NCI-H748 (cell line): ENCODE data around the gene DNAJC6.

ENCODE experiments used
- DNase-seq: peaks from one replicate; lab custom pipeline; 2025; ENCODE audit not compliant: unreplicated experiment; lab: John Stamatoyannopoulos, UW

The DNAJC6 gene

DNA sequence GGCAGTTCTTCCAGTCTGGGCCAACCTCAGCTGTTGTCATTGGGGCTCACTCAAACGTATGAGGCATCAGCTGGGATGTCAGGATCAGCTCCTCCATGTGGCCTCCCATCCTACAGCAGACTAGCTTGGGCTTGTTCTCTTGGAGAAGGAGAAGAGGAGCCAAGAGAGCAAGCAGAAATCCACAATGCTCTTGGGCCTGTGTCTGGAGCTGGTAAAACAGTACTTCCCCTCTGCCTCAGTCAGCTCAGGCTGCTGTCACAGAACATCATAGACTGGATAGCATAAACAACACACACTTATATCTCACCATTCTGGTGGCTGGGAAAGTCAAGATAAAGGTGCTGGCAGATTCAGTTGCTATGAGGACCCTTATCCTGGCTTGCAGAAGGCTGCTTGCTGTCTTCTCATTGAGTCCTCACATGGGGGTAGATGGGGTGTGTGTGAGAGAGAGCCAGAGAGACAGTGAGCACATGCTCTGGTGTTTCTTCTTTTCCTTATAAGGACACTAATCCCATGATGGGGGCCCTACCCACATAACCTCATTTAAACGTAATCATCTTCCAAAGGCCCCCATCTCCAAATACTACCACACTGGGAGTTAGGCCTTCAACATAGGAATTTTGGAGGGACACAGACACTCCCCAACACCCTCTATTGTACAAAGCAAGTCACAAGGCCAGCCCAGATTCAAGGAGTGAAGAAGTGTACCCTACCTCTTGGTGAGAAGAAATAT is 16.3 kb upstream of the DNAJC6 start:
- no peak for DNase-seq

DNA sequence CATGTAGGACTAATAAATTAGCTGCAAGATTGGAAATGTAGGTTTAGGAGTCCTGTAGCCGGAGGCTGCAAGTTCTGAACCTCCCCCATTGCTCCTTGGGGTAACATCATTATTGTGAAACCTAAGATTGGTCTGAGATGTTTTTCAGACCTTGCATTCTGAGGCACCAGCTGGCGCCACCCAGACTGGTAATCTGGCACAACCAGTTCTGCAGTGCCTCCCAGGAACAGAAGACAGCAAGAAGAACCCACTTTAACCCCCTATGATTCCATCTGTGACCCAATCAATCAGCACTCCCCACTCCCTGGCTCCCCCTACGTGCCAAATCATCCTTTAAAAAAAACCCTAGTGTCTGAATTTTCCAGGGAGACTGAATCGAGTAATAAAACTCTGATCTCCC is 11.6 kb upstream of the DNAJC6 start:
- no peak for DNase-seq

- DNase-seq, result no peak
Measured at GRCh38 chr1:65299328-65299727, 10.0 kb upstream of the DNAJC6 start.

DNA sequence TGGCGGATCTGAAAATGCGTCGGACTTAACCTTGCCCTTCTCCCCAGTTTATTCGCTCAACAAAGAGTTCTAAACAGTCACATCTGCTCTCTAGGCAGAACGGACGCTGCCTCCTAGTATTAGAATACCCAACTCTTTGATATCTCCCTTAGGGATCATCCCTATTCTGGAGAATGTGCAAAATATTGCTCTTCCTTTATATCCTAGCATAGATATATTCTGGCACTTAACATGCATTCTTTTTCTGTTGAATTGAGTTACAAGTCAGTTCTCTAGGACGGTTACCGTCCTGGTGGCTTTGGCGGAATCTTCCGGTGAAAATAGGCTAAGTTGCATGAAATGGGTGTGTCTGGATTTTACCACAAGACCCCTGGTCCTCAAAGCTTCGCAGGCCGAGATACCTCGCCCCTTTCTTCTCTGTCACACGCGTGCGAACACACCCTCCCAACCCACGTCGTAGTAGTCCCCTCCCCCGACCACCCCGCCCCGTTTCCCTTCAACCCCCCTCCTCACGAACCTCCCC is 501 bp upstream of the DNAJC6 start:
- peak; percentile 50 for DNase-seq

DNA sequence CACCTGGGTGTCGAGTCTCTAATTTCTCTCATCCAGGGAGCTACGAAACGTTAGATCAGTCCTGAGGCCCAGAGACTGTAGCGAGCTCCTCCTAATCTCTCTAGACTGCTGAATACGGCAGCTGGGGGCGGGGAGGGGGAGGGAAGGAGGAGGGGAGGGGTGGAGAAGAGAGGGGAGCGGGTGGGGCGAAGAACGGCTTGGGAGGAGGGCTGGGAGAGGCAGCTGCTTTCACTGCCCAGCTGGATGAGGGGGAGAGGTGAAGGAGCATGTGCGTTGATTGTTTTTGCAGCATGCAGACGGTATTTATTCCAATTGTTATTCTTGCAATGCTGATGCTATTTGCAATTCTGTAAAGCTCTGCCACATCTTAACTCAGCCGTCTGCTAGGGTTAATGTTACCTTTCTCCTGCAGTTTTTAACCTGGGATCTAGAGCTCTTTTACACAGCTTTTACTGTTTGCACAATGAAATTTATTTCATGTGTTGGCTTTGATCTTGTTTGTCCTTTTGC is 790 bp downstream of the DNAJC6 start:
- DNase-seq, result peak; percentile 88

GRCh38 chr1:65311760-65312159 is 2.4 kb downstream of the DNAJC6 start:
- DNase-seq, result no peak

DNA sequence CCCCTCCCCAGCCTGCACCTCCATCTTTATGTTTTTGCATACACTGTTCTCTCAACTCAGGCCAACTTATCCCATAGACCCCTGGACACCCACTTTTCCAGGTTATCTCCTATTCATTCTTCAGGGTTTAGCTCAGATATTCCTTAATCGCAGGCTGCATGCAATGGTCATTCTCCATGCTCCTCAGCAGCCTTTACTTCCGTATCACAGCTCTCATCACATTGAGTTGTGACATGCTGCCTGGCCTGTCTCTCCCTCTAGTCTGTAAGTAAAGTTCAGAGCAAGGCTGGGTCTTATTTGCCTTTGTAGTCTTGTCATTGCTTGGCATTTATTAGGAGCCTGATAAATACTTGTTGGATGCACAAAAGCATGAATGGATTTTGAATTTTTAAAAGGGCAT is 6.9 kb downstream of the DNAJC6 start:
- DNase-seq, result no peak

DNA sequence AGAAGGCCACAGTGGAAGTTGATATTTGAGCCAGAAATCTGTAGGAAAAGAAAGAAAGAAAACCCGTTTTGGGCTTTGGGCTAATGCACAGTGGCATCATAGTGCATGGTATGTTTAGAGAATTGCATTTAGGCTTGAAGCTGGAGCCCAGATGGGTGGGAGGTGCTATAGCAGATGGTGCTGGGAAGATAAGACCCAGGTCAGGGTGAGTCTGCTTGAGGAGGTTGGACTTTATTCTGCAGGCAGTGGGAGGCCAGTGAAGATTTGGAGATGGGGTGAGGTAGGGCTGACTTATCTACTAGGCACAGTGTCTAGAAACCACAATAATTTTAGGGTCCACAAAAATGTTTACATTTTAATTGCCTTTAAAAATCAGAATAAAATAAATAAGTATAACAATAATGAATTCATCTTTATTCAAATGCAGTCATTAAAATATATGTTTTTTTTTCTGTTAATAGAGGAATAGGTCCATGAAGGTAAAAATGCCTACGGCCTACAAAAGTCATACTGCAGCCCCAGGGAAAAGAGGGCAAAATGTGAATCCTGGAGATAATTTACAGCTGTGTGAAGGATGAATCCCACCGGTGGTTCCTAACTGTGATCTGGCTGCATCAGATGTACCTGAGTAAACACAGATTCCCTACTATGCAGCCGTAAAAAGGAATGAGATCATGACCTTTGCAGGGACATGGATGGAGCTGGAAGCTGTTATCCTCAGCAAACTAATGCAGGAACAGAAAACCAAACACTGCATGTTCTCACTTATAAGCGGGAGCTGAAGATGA is 8.7 kb downstream of the DNAJC6 start:
- DNase-seq, result no peak

GRCh38 chr1:65319141-65319540 is 9.8 kb downstream of the DNAJC6 start:
- DNase-seq, result no peak

DNA sequence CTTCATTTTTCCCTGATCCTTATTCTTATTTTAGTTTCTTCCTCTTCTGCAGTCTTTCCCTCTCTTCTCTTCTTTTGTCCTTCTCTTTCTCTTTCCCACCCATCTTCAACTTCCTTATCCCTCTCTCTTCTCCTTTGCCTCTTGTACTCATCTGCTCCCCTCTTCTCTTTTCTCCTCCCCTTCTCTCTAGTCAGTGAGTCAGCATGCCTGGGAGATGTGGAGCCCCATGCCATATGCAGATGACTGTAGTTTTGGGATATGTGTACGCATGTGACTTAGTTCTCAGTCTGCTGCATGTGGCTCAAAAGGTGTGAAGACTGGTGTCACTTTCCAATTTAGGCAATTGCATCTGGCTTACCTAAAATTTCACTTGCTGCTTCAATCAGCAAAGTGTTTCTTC is 10.4 kb downstream of the DNAJC6 start:
- DNase-seq, result no peak

DNA sequence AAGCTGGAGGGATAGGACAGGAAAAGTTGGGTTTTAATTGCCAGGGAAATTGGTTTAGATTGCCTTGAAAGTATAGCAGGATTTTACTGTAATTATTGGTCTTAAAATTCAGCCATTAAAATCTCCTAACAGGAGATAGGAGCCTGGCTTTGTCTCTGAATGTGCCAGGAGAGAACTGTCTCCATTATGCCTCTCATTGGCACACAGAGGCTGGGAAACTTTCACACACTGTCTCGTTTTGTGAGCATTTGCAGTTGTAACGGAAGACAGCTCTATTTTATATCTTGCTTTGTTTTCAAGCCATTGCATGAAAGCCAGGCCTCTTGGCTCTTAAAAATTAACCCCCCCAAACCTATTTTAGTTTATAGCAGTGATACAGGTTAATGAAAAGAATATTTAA is 12.5 kb downstream of the DNAJC6 start:
- no peak for DNase-seq

DNA sequence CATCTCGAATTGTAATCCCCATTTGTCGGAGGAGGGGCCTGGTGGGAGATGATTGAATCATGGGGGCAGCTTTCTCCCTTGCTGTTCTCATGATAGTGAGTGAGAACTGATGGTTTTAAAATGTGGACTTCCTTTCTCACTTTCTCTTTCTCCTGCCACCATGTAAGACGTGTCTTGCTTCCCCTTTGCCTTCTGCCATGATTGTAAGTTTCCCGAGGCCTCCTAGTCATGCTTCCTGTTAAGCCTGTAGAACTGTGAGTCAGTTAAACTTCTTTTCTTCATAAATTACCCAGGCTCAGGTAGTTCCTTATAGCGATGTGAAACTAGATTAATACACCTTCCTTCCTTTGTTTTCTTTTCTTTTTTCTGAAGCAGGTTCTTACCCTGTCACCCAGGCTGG is 13.9 kb downstream of the DNAJC6 start:
- DNase-seq, result no peak

- no peak for DNase-seq
Measured at GRCh38 chr1:65330021-65330420, 20.7 kb downstream of the DNAJC6 start.

GRCh38 chr1:65330822-65331221 is 21.5 kb downstream of the DNAJC6 start:
- no peak for DNase-seq

- DNase-seq, result no peak
Measured at GRCh38 chr1:65332821-65333220, 23.5 kb downstream of the DNAJC6 start.

GRCh38 chr1:65334081-65334480 is 24.7 kb downstream of the DNAJC6 start:
- no peak for DNase-seq

DNA sequence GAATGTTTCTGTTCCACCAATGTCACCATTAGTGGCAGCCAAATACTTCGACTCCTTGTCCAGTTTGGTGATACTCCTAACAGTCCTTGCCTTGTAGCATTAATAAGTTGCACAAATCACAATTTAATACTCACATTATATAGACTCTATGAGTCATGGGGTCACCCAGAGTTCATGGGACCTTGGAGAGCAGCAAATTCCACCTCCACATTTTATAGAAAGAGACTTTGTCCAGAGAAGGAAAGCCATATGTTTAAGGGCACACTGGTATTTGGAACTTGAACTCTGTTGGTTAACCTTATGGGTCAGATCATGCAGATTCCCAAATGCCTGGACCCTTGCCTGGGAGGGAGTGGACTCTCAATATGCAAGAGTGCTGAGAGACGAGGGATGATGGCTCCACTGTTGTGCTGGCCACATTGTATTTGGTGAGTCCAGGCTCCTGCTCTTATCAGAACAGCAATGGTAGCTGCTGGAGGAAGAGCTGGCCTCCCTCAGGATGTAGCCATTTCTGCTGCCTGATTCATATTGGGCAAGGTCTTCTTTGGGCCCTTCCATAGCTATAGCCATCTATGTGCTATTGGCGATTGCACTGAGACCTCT is 30.6 kb downstream of the DNAJC6 start:
- DNase-seq, result no peak

DNA sequence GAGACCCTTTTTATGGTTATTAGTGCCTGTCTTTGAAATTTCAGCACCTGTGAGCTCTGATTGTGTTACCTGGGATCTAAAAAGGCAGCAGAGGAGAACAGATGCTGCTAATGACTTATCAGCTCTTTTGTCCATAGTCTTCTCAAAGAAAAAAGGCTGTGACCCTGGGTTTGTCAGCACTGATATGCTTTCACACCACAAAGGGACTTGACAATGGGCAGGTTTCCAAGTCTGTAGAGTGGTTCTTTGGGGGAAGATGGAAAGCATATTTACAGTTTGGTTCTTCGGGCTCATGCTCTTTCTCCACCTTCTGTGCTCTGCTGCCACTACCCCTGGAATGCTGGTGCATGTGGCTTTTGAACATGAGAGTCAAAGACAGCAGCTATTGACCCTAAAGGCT is 32.0 kb downstream of the DNAJC6 start:
- peak; percentile 89 for DNase-seq

GRCh38 chr1:65343286-65343685 is 33.9 kb downstream of the DNAJC6 start:
- no peak for DNase-seq

DNA sequence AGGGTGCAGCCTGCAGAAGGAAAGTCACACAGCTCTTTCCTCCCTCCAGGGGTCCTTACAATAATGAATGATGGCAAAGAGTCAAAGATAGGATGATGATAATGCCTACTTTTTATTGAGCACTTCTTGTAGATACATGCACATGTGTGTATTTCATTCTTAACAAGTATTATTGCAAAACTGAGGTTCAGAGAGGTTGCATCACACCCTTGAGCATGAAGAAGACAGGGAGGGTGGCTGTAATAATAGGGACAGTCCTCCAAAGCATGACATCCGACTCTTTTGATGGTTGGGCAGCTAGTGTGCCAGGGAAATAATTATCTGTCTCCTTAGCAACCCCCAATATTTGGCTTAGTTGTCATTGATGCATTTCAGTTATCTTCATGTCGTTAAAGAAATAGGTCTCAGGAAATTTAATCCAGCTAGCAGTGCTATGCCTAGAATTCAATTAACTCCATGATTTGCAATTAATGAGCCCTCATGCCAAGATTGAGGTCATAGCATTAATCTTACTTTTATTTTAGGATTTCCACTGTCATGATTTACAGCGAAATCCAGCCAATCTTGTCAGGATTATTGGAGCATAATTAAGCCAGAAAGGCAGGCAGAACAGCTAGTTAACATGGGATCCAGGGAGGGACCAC is 35.0 kb downstream of the DNAJC6 start:
- peak; percentile 75 for DNase-seq

GRCh38 chr1:65346190-65346589 is 36.8 kb downstream of the DNAJC6 start:
- DNase-seq, result no peak
